H1 (cell line): Measurements from ENCODE around the gene NFKBIE. TPM values are rescaled to one million over a fixed set of nuclear protein-coding genes. Genes with fewer than 3 reads are reported as not detected.

Experiments
- CTCF ChIA-PET: fragments of 300-600 bp; sonication (Branson Sonifier 250); formaldehyde crosslinking; loops from one replicate; lab custom pipeline; 2021; ENCODE audit not compliant: partially characterized antibody; lab: Charles Lee
- POLR2A ChIA-PET: fragments of 300-600 bp; sonication (Branson Sonifier 250); formaldehyde crosslinking; loops from one replicate; lab custom pipeline; 2021; ENCODE audit warnings: inconsistent platforms; ENCODE audit not compliant: partially characterized antibody; lab: Charles Lee
- DNase-seq, 2 experiments: peaks; one replicate each; pipeline versions ENCODE4 v3.0.0 to v3.0.0-alpha.2; 2010 to 2022; ENCODE audit warnings: low spot score in 2 of 2, low read depth in 1 of 2, mixed read lengths in 1 of 2
- FAIRE-seq: peaks from 2 replicates; lab custom pipeline; 2011; peaks lifted over from hg19 to GRCh38; lab: Jason Lieb, UNC
- H2AFZ ChIP-seq: 2 replicates; pipeline ENCODE4 v1.8.1; 2012; ENCODE audit warnings: low read length, inconsistent platforms
- H2AK5ac ChIP-seq: 2 replicates; pipeline ENCODE4 v1.6.1; 2013; ENCODE audit warnings: low read depth, low read length
- H2BK120ac ChIP-seq: replicated peaks from 2 replicates; pipeline ENCODE3; 2013; ENCODE audit warnings: low read depth, low read length, inconsistent platforms
- H2BK12ac ChIP-seq: 2 replicates; pipeline ENCODE4 v1.6.1; 2013; ENCODE audit warnings: low read depth, low read length
- H2BK15ac ChIP-seq: 2 replicates; pipeline ENCODE4 v1.6.1; 2013; ENCODE audit warnings: low read length
- H2BK20ac ChIP-seq: 2 replicates; pipeline ENCODE4 v1.6.1; 2013; ENCODE audit warnings: low read length
- H2BK5ac ChIP-seq: 2 replicates; pipeline ENCODE4 v1.6.1; 2013; ENCODE audit warnings: low read depth, low read length
- H3K14ac ChIP-seq: 2 replicates; pipeline ENCODE4 v1.6.1; 2013; ENCODE audit warnings: inconsistent platforms; ENCODE audit not compliant: insufficient read length
- H3K18ac ChIP-seq: 2 replicates; pipeline ENCODE4 v1.6.1; 2013; ENCODE audit warnings: low read length; ENCODE audit errors: extremely low read depth
- H3K23ac ChIP-seq: 2 replicates; pipeline ENCODE4 v1.6.1; 2013; ENCODE audit warnings: inconsistent platforms; ENCODE audit not compliant: insufficient read length
- H3K23me2 ChIP-seq: 2 replicates; pipeline ENCODE4 v1.6.1; 2013; ENCODE audit warnings: low read depth, low read length
- H3K27ac ChIP-seq: 2 replicates; pipeline ENCODE4 v1.6.1; 2011; ENCODE audit warnings: low read depth, low read length, inconsistent platforms
- H3K27me3 ChIP-seq, 4 experiments: replicated peaks in 1 of 4; 1 replicate in 1 of 4; 2 replicates in 3 of 4; pipeline versions ENCODE4 v1.6.1 to v1.8.1; 2011 to 2013; ENCODE audit warnings: low read length in 3 of 4, mild to moderate bottlenecking in 3 of 4, inconsistent platforms in 2 of 4, mixed read lengths in 2 of 4, moderate library complexity in 1 of 4; ENCODE audit not compliant: control insufficient read depth in 3 of 4, insufficient read depth in 3 of 4; ENCODE audit errors: extremely low read depth in 1 of 4
- H3K36me3 ChIP-seq, 4 experiments: 2 replicates each; pipeline versions ENCODE4 v1.6.1 to v1.8.1; 2011 to 2013; ENCODE audit warnings: mild to moderate bottlenecking in 4 of 4, low read length in 3 of 4, moderate library complexity in 2 of 4, control low read depth in 1 of 4, inconsistent platforms in 1 of 4; ENCODE audit not compliant: insufficient read depth in 4 of 4, control insufficient read depth in 2 of 4
- H3K4ac ChIP-seq: replicated peaks from 2 replicates; pipeline ENCODE3; 2013; ENCODE audit warnings: low read length, low read depth, mixed read lengths, inconsistent platforms; ENCODE audit not compliant: insufficient read length
- H3K4me1 ChIP-seq, 4 experiments: replicated peaks in 1 of 4; 1 replicate in 1 of 4; 2 replicates in 3 of 4; pipeline versions ENCODE4 v1.6.1 to v1.8.1; 2011 to 2013; ENCODE audit warnings: low read length in 3 of 4, inconsistent platforms in 2 of 4, mixed read lengths in 1 of 4; ENCODE audit not compliant: insufficient read depth in 4 of 4, control insufficient read depth in 3 of 4
- H3K4me2 ChIP-seq, 2 experiments: 2 replicates each; pipeline versions ENCODE4 v1.6.1 to v1.8.1; 2011 to 2013; ENCODE audit warnings: low read depth in 2 of 2, low read length in 2 of 2, control low read depth in 1 of 2, inconsistent platforms in 1 of 2, mild to moderate bottlenecking in 1 of 2; ENCODE audit not compliant: insufficient read depth in 1 of 2
- H3K4me3 ChIP-seq, 4 experiments: fragments of 200-600, 300-600 bp in 1 of 4; sonication (generic), shearing (Covaris generic), sonication (Bioruptor Twin) in 1 of 4; 2 replicates each; pipeline versions ENCODE4 v1.5.1 to v1.8.1; 2011 to 2016; ENCODE audit warnings: low read length in 4 of 4, low read depth in 3 of 4, control low read depth in 2 of 4, inconsistent platforms in 2 of 4, mild to moderate bottlenecking in 2 of 4, mixed read lengths in 1 of 4, moderate library complexity in 1 of 4; ENCODE audit not compliant: insufficient read depth in 2 of 4; ENCODE audit errors: extremely low read depth in 1 of 4
- H3K56ac ChIP-seq: replicated peaks from 2 replicates; pipeline ENCODE3; 2013; ENCODE audit warnings: low read depth, mild to moderate bottlenecking, mixed read lengths, low read length, inconsistent platforms; ENCODE audit not compliant: insufficient read length
- H3K79me1 ChIP-seq: 2 replicates; pipeline ENCODE4 v1.6.1; 2013; ENCODE audit warnings: low read depth, low read length, control low read depth
- H3K79me2 ChIP-seq, 2 experiments: 2 replicates each; pipeline versions ENCODE4 v1.6.1 to v1.8.1; 2012 to 2013; ENCODE audit warnings: low read length in 2 of 2, mild to moderate bottlenecking in 2 of 2, inconsistent platforms in 1 of 2; ENCODE audit not compliant: insufficient read depth in 2 of 2, control insufficient read depth in 1 of 2
- H3K9ac ChIP-seq, 4 experiments: replicated peaks in 1 of 4; 1 replicate in 1 of 4; 2 replicates in 3 of 4; pipeline versions ENCODE4 v1.6.1 to v1.8.1; 2011 to 2013; ENCODE audit warnings: low read depth in 3 of 4, low read length in 3 of 4, control low read depth in 2 of 4, mild to moderate bottlenecking in 2 of 4, moderate library complexity in 2 of 4, inconsistent platforms in 1 of 4; ENCODE audit errors: extremely low read depth in 1 of 4
- H3K9me3 ChIP-seq, 2 experiments: 2 replicates each; pipeline versions ENCODE4 v1.6.1 to v1.8.1; 2012 to 2013; ENCODE audit warnings: mild to moderate bottlenecking in 2 of 2, moderate library complexity in 2 of 2, control low read depth in 1 of 2, inconsistent platforms in 1 of 2, low read depth in 1 of 2, low read length in 1 of 2, mixed read lengths in 1 of 2; ENCODE audit not compliant: insufficient read depth in 2 of 2
- H4K20me1 ChIP-seq, 2 experiments: replicated peaks in 1 of 2; 2 replicates each; pipeline versions ENCODE3 to v1.8.1; 2011 to 2013; ENCODE audit warnings: inconsistent platforms in 2 of 2, low read length in 2 of 2, mild to moderate bottlenecking in 1 of 2; ENCODE audit not compliant: insufficient read depth in 2 of 2, control insufficient read depth in 1 of 2
- H4K5ac ChIP-seq: 2 replicates; pipeline ENCODE4 v1.6.1; 2013; ENCODE audit warnings: low read length, low read depth, mixed read lengths, inconsistent platforms; ENCODE audit not compliant: insufficient read length
- H4K8ac ChIP-seq: 2 replicates; pipeline ENCODE4 v1.8.0; 2013; ENCODE audit warnings: mild to moderate bottlenecking, moderate library complexity, low read length, inconsistent platforms; ENCODE audit not compliant: insufficient read depth; ENCODE audit errors: extremely low read depth
- H4K91ac ChIP-seq: replicated peaks from 2 replicates; pipeline ENCODE3; 2013; ENCODE audit warnings: low read length, mixed read lengths, inconsistent platforms; ENCODE audit not compliant: insufficient read length
- CBX8 ChIP-seq: fragments of 300-800, 300-1000 bp; sonication (generic); IDR thresholded peaks from 2 replicates; pipeline ENCODE4 v1.7.1; 2016; ENCODE audit warnings: low read depth, low read length, borderline replicate concordance
- CHD2 ChIP-seq: IDR thresholded peaks from 2 replicates; pipeline ENCODE4 v1.6.1; 2012; ENCODE audit warnings: low read length, improper control_type of control experiment
- CREB1 ChIP-seq: IDR thresholded peaks from 2 replicates; pipeline ENCODE4 v1.6.1; 2012; ENCODE audit warnings: inconsistent platforms
- CTCF ChIP-seq, 3 experiments: IDR thresholded peaks; 1 replicate in 2 of 3; 2 replicates in 1 of 3; pipeline versions ENCODE4 v1.5.1 to v1.6.1; 2011; ENCODE audit warnings: low read length in 3 of 3, mild to moderate bottlenecking in 3 of 3, inconsistent platforms in 2 of 3, low read depth in 1 of 3, moderate library complexity in 1 of 3; ENCODE audit not compliant: insufficient read depth in 1 of 3; ENCODE audit errors: control extremely low read depth in 1 of 3
- GTF2F1 ChIP-seq: IDR thresholded peaks from 2 replicates; pipeline ENCODE4 v1.6.1; 2012; ENCODE audit warnings: low read depth, low read length, improper control_type of control experiment, borderline replicate concordance
- POLR2A ChIP-seq, 2 experiments: IDR thresholded peaks; 1 replicate in 1 of 2; 2 replicates in 1 of 2; pipeline ENCODE4 v1.6.1; 2011; ENCODE audit warnings: low read depth in 2 of 2, low read length in 2 of 2, mild to moderate bottlenecking in 2 of 2; ENCODE audit errors: control extremely low read depth in 1 of 2
- RFX5 ChIP-seq: IDR thresholded peaks from 2 replicates; pipeline ENCODE4 v1.6.1; 2011; ENCODE audit warnings: low read depth, low read length, improper control_type of control experiment, borderline replicate concordance
- SIX5 ChIP-seq: IDR thresholded peaks from 2 replicates; pipeline ENCODE4 v1.6.1; 2011; ENCODE audit warnings: mild to moderate bottlenecking, low read depth, low read length
- TAF7 ChIP-seq: optimal IDR thresholded peaks from 2 replicates; pipeline ENCODE3; 2011; ENCODE audit warnings: low read depth, mild to moderate bottlenecking, inconsistent platforms, low read length, moderate library complexity, borderline replicate concordance
- WGBS, 2 experiments: shearing (Covaris generic) in 1 of 2; methylation state at CpG; one replicate each; pipeline versions ENCODE4 v1.1.6 to v1.1.7; 2013 to 2015; ENCODE audit warnings: low lambda C conversion rate in 2 of 2, mixed read lengths in 2 of 2, inconsistent platforms in 1 of 2, low coverage in 1 of 2, missing lambda C conversion rate in 1 of 2; ENCODE audit not compliant: insufficient replicate concordance in 2 of 2, insufficient coverage in 1 of 2, insufficient read length in 1 of 2; ENCODE audit errors: extremely low coverage in 1 of 2, missing lambda C conversion rate in 1 of 2; 5-methylcytosine and 5-hydroxymethylcytosine counted together
- polyA plus RNA-seq, 7 experiments: library from polyadenylated mRNA; depleted of rRNA in 3 of 7; stranded (reverse) in 5 of 7; unstranded in 2 of 7; fragments of >200 nt in 5 of 7; fragments of 200-250 nt in 2 of 7; gene quantifications; 1 replicate in 5 of 7; 2 replicates in 1 of 7; 4 replicates in 1 of 7; pipeline versions ENCODE4 v1.2.1 to v1.2.3, GENCODE V29; 2011 to 2013; ENCODE audit warnings: missing spikeins in 2 of 7, mixed read lengths in 2 of 7
- total RNA-seq: library from RNA; stranded (reverse); fragmentation: NEBNext Ultra II Directional; extraction: Animal tissue kit (Norgen Biotek cat#: 25700); gene quantifications from 2 replicates; pipeline ENCODE4 v1.2.1, GENCODE V29; 2021

The NFKBIE gene
- total and polyA plus RNA-seq, 2 of the 8 experiments (the other 6 are each of a cell fraction or from before 2014, with no cell fraction given): 13.5 to 19.2 TPM

GRCh38 chr6:44260011-44260410 is 5.3 kb downstream of the NFKBIE start:
- Histone ChIP-seq H2BK12ac (no peak overlapping the region), H3K4me3 (no peak overlapping the region), H3K36me3 (peaks cover 4 to 13% (median 11%) of the 10 kb centered on the region in 4 experiments; a peak in 6 of 8 replicates), H3K4me1 (peaks cover 6 to 42% (median 21%) of the 10 kb centered on the region in 4 experiments), H3K27me3 (no peaks in the 10 kb centered on the region; a peak in 1 of 7 replicates), H2BK120ac (no peak overlapping the region), H3K79me1 (peaks cover 7% of the 10 kb centered on the region; the same call in 1 of the 2 replicates), H2AFZ (no peak overlapping the region), H2BK5ac (no peak overlapping the region), H2BK15ac (no peak overlapping the region), H3K9ac (no peak overlapping the region), H3K56ac (no peak overlapping the region), H4K91ac (no peak overlapping the region), H3K4me2 (no peak overlapping the region)
- WGBS, 2 experiments: 94% methylated on average over 8 of the region's 8 CpGs; no CpG with 5 or more reads in 1 of the 2 experiments
- POLR2A ChIA-PET: interaction anchor here (0.9 to 15.1 kb wide), 2 partner anchors 19 to 61 kb away, joined by 3 to 581 read pairs; partner anchors contain the start of gene HSP90AB1
- no peak for TF ChIP-seq CBX8
- TF ChIP-seq SIX5: no peak
- TF ChIP-seq CTCF (IDR thresholded peaks at IDR 0.05; ENCODE audit: control extremely low read depth in 1 of 3, insufficient read depth in 1 of 3, low read depth in 1 of 3, low read length in 3 of 3): no peak
- TF ChIP-seq POLR2A (IDR thresholded peaks at IDR 0.05; ENCODE audit: control extremely low read depth in 1 of 2, low read depth in 2 of 2, low read length in 2 of 2): no peak
- no peak for TF ChIP-seq CHD2
- no peak for TF ChIP-seq CREB1
- TF ChIP-seq GTF2F1: no peak
- TF ChIP-seq RFX5: no peak
- no peak for TF ChIP-seq TAF7
- TF ChIP-seq, all 59 proteins: peak for 0
- Histone ChIP-seq H3K4ac (no peak overlapping the region), H3K18ac (no peak overlapping the region), H3K79me2 (peaks cover 0 to 22% of the 10 kb centered on the region in 2 experiments; a peak in 2 of 4 replicates), H3K9me3 (no peaks in the 10 kb centered on the region), H4K20me1 (peaks cover 1 to 9% of the 10 kb centered on the region in 2 experiments), H4K5ac (no peak overlapping the region), H2AK5ac (no peak overlapping the region), H4K8ac (no peak overlapping the region), H3K23ac (no peak overlapping the region), H3K27ac (no peak overlapping the region), H3K14ac (no peak overlapping the region), H2BK20ac (no peak overlapping the region), H3K23me2 (peaks cover 17% of the 10 kb centered on the region)
- no peak for FAIRE-seq
- no peak for DNase-seq
- CTCF ChIA-PET: interaction anchor here (1.7 kb wide), 1 partner anchor 25 kb away, joined by 4 read pairs; no protein-coding TSS in a partner anchor
